SKM-1 treated with dmso at 0.1 percent for 144 hours (cell line): ENCODE measurements around the gene RNF181.
"Not testable (repeated sequence)": the region's sequence is repeated elsewhere in the genome, so short reads cannot be mapped to it uniquely, and the experiment has no call there.

Experiments
- DNase-seq: peaks from one replicate; lab custom pipeline; 2025; ENCODE audit not compliant: unreplicated experiment; lab: John Stamatoyannopoulos, UW

The RNF181 gene

DNA sequence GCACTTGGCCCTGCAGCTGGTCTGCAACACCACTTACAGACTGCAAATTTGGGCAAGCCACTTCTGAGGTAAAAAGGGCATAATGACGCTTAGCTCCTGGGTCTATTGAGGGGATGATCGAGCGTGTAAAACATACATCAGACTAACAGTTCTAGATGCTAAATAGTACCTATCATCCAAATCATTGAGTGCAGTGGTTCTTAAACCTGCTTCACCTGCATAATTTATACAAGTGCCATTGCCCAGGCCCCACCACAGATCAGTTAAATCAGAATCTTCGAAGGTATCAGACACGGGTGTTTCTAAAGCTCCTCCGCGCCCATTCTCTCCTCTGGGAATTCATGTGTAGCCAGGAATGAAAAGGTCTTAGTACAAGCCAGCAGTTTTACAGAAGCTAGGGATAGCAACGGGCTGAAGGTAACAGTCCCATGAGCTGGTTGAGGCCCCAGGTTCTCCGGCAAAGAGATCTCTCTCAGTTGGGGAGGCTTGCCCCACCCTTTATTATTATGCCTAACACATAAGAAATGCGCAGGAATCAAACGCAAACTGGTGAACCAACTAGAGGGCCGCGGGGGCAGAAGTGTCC is 737 bp upstream of the RNF181 start:
- DNase-seq: no peak

DNA sequence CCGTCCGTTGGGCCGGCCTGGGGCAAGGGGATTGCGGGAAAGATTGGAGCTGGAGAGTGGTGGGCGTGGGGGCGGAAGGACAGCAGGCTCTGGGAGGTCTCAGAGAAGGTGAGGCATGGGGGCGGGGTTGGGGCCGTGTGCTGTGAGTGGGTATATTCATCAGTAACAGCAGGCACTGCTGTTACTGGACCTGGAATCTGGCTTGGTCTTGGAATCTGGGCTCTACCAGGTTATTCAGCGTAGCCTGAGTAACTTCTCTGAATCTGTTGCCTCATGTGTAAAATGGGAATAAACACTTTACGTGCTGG is 435 bp downstream of the RNF181 start:
- DNase-seq: no peak

DNA sequence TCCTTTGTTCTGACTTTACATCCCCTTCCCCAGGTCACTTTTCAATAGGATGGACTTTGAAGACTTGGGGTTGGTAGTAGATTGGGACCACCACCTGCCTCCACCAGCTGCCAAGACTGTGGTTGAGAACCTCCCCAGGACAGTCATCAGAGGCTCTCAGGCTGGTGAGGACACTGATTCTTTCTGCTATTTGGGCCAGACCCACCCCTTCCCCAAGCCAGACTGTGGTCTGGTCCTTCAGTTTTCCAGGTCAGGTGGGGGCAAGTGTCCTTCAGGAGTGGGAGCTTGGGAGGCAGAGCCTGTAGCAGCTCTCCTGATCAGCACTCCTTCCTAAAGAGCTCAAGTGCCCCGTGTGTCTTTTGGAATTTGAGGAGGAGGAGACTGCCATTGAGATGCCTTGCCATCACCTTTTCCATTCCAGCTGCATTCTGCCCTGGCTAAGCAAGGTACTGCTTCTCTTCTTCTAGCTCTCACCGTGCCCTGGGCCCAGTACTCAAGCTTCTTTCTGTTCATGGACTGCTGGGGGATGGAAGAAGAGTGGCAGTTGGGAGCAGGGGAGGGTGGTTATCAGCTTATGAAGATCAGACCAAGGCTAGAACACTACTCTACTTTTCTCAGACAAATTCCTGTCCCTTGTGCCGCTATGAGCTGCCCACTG is 1.1 kb downstream of the RNF181 start:
- no peak for DNase-seq

GRCh38 chr2:85597241-85597640 is 1.7 kb downstream of the RNF181 start:
- DNase-seq: no peak

DNA sequence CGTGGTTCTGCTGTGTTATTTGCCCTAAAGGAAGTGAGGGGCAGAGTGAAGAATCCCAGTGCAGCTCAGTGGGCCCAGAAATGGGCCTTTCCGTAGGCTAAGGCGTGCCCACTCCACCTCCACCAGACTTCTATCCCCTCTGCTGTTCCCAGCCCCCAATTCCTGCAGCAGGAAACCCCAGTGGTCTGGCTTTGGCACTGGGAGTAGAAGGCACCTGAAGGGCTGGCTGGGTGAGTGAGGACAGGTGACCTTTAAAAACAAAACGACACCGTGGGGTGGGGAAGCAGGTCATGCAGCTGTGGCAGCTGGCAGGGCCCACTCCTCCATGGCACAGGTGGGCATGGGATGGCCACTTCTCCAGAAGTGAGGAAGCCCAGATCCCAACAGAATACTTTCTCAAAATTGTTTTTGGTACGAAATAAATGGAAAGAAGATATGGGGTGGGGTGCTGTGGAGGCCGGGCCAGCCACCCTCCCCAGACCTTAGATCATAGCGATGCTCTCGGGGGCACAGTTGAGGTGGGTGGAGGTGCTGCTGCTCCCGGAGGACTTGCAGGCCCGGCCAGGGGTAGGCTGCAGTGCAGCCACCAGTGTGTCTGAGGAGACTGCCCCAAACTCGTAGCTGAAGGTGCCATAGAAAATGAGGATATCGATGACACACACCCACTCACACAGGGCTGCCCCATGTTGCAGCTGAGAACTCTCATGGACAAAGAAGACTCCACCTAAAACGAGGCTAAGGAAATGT is 3.2 kb downstream of the RNF181 start:
- no peak for DNase-seq

DNA sequence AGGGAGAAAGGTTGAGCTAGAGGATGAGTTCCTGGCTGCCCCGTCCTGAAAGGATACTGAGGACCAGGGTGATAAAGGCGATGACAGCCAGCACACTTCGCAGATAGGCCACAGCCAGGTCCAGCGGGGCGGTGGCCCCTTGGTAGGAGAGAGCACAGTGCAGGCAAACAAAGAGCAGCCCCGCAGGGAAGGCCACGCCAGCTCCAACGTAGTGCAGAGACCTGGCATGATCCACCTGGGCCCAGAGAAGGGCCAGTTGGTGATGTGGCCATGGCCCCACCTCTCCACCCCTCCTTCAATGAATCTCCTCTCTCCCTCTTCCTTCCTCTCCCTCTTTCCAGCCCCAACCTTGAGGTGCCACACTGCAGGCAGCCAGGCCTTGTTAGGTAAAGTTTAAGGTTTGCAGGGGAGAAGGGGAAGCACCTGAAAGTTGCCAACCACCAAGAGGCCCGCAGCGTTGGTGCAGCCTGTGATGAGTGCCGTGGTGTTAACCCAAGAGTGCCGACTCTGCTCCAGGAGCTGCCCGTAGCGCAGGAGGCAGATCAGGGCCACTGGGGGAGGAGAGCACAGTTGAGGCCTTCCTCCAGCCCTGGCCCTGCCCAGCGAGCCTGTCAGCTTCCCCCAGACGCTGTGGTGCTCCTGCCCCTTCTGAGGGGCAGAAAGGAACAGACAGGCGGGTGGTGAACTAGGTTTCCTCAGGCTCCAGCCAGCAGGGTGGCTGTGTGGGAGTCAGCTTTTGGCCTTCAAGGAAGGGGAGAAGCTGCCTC is 4.1 kb downstream of the RNF181 start:
- DNase-seq: no peak

- DNase-seq: no peak
These were observed 4.7 kb downstream of the RNF181 start for GRCh38 chr2:85600235-85600575.

GRCh38 chr2:85600951-85601770 is 5.6 kb downstream of the RNF181 start:
- DNase-seq: no peak

DNA sequence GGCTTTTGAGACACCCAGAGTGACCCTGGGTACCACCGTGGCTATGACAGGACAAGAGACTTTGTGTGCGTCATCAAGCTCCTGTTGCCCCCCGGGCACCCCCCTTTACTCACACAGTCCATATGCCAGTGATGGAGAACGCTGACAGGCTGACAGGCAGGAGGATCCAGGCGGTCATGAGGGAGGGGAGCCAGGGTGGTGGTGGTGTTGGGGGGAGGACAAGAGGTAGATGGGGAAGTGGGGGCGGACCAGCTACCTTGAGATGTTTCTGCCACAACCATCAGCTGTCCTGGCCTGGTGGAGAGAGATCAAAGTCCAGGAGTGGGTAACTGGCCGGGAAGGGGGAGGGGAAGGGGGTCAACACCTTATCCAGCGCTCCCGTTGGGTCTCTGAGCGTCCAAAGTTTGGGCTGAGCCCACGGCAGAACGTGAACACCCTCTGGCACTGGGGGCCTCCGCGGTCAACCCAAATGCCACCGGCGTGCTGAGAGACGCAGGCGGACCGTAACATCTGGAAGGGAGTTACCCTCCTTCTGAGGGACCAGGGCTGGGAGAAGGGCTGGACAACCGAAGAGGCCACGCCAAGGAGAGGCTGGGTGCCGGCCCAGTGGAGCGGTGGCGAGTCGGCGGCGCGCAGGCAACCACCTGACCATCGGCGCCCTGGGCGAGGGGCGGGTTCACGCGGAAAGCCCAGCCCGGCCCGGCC is 6.4 kb downstream of the RNF181 start:
- no peak for DNase-seq

DNA sequence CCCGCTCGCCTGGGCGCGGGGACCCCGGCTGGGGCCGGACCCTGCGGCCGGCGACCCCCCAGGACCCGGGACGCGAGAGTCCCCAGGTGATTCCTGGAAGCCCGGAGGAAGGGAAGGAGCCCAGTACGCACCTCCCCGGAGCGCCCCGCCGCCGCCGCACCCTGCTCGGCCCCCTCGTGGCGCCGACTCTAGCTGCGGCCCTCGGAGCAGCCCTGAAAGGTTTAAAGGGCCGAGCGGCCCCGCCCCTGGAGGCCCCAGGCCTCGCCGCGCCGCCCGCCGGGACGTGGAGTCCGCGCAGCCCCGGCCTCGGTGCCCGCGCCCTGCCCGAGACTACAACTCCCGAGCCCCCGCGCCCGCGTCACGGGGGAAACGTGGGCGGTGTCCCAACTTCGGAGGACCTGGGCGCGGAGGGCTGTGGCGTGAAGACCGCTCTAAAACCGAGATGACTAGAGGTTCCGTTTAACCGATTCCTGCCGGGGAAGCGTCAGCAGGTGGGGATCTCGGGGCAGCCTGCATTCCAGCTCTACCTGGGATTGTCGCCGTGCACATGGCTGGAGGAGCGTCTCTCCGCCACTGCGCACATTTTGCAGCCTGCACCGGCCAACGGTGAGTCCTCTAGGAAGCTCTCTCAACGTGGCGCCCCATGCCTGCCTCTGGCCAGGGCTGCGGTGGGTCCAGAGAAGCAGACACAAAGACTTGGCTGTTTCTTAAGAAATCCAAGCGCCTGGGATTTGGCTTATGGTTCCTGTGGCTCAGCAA is 7.1 kb downstream of the RNF181 start, which contains the start of gene TMEM150A:
TMEM150A (minus strand) TSS at position 223 of the 759 bp plus-strand sequence. CDS start 750 bp downstream, outside the sequence.
- DNase-seq: peak; percentile 98

DNA sequence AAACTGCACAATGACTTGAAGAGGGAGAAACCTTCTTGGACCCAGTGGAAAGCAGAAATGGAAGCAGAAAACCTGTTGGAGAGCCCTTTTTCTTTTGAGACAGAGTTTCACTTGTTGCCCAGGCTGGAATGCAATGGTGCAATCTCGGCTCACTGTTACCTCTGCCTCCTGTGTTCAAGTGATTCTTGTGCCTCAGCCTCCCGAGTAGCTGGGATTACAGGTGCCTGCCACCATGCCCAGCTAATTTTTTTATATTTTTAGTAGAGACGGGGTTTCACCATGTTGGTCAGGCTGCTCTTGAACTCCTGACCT is 8.5 kb downstream of the RNF181 start:
- not testable (repeated sequence) for DNase-seq

GRCh38 chr2:85604568-85605339 is 9.2 kb downstream of the RNF181 start:
- no peak for DNase-seq

- no peak for DNase-seq
These were observed 10.0 kb downstream of the RNF181 start for GRCh38 chr2:85605406-85606115.

GRCh38 chr2:85606116-85606455 is 10.5 kb downstream of the RNF181 start:
- DNase-seq: no peak

- DNase-seq: no peak
These were observed 12.0 kb downstream of the RNF181 start for GRCh38 chr2:85607268-85608215.

DNA sequence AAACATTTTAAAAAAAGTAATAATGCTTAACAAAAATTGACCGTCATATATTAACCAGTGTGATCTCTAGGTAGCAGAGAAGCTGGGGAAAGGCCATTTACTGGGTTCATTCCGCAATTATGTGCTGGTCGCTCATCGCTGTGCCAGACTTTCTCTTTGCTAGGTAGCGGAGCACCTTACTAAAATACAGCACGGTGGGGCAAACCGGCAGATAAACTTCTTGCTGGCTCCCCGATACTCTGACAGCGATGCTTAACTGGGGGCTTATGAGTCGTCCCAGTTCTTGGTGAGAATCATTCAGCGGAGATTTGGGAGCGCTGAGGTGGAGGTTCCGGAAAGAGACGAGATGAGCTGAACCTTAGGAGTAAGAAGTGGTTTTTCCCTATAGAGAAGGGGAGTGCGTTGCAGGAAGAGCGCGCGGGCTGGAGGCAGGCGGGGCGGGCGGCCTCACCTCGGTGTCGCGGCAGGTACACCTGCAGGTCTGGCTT is 15.7 kb downstream of the RNF181 start:
- DNase-seq: no peak
